NT2/D1 (cell line): ENCODE data around the gene LETM1.

Experiments
- YY1 ChIP-seq: IDR thresholded peaks from 2 replicates; pipeline ENCODE4 v1.6.1; 2011; ENCODE audit not compliant: insufficient read length, insufficient read depth
- ZNF274 ChIP-seq: IDR thresholded peaks from 2 replicates; pipeline ENCODE4 v1.6.1; 2011; ENCODE audit warnings: mild to moderate bottlenecking, low read depth, low read length

- no peak for TF ChIP-seq YY1
- TF ChIP-seq ZNF274: no peak
These were observed 13.8 kb upstream of the LETM1 start for GRCh38 chr4:1869530-1870327.
